ENCODE measurements around the gene TSHZ2.
A peak's percentile ranks its signal among the peaks of the same experiment; 100 is the strongest.

TSHZ2 gene

DNA sequence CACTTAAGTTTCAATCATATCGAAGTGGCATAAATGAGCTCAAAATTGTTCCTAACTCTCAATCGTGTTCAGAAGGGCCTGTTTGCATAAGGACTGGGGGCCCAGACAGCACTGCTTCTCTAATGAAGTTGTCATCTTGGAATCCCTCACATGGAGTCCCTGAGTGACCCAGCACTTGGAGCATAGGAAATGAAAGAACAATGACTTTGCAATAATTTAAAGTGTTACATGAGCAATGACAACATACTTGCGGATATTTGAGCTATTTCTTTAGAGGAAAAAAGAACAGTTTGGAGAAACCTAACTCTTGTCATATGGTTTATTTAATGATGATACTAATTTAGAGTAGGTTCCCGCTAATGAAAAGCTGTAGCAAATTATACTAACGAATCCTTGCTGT, 239.9 kb downstream of the TSHZ2 start:
- DNase-seq, result peak; percentile 12

DNA sequence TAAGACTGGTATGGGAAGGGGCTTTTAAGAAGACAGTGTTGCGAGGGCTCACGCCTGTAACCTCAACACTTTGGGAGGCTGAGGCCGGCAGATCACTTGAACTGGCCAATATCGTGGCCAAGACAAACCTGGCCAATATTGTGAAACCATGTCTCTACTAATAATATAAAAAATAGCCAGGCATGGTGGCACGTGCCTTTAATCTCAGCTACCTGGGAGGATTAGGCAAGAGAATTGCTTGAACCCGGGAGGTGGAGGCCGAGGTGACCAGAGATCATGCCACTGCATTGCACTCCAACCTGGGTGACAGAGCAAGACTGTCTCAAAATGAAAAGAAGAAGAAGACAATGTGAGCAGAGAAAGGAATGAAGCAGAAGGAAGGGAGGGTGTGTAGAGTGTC, 242.2 kb downstream of the TSHZ2 start:
- no peak for DNase-seq

DNA sequence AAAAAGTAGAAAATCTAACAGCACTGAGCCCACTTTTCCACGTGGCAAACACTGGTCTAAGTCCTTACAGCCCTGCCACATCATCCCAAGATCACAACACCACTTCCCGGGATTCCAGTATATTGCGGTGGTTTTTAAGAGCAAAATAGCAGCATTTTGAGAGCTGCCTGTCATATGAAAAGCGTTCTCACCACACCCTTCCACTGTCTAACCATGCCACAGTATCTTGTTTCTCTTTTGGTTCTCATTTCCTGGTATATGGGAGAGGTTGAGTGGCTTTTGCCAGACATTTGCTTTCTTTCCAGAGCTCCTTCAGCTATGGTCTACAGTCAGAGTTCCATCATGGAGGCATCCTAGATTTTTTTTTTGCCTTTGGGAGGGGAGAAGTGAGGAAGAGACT, 243.0 kb downstream of the TSHZ2 start:
- DNase-seq, result no peak

DNA sequence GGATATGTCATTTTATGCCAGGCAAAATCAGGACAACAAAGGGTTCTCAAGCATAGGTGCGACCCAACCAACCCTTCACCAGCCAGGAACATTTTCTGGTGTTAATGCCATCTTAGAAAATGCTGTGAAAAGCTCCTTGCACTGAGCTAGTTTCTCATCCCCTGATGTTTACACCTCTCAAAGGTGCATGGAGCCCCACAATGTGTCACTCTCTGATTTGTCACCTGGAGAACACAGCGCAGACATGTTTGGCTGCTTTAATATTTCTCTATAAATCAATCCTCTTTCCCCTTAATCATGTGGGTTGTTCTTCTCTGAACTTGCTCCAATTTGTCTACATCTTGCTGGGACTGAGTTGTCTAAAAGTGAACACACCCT, 244.3 kb downstream of the TSHZ2 start:
- DNase-seq, result no peak

DNA sequence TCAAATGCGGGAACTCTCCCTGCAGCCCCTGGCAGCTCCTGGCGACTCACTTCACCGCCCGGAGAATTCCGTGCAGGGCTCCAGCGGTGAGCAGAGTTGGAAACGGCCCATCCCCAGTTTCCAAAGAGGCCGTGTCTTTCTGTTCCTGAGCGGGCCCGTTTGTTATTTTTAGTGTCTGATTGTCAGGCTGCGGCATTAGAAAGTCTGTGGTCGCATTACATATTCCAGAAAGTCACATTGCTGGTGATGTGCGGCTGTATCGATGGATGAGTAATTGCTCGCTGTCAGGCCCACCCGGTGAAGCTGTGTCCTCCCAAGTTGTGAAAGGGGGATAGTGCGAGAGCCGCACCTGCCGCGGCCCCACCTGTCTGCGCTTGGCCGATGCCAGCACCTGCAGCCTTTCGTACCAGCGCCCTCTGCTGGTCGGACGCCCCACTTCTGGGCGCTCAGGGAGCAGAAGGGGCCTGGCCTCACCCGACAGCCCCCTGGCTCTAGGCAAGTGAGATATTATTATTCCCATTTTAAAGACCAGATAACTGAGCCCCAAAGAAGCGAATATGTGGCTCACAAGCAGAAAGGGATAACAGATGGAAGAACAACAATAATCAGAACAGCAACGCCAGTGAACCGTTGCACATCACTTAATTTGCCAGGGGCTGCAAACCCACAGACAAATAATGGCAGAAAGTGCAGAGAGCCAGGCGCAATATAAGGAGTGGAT, 244.9 kb downstream of the TSHZ2 start:
- DNase-seq, result peak; percentile 29

DNA sequence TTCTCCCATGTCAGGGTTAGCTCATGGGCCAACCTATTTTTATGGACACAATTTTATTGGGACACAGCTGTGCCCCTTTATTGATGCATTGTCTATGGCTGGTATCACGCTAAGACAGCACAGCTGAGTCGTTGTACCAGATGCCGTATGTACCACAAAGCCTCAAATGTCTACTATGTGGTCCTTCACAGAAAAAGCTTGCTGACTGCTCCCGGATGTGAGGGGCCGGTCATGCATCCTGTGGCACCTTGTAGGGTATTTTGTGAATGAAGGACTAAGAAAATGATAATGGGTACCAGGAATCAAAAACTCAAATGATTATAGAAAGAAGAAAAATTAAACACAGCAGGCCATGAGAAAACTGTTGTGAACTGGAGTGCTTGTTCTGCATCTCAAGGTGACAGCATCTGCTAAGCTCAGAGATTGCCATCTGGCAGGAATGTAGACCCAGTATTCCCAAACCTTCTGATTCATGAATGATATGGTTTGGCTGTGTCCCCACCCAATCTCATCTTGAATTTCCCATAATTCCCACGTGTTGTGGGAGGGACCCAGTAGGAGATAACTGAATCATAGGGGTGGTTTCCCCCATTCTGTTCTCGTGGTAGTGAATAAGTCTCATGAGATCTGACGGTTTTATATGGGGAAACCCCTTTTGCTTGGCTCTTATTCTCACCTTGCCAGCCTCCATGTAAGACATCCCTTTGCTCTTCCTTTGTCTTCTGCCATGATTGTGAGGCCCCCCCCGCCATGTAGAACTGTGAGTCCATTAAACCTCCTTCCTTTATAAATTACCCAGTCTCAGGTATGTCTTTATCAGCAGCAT, 248.5 kb downstream of the TSHZ2 start:
- DNase-seq, result no peak

DNA sequence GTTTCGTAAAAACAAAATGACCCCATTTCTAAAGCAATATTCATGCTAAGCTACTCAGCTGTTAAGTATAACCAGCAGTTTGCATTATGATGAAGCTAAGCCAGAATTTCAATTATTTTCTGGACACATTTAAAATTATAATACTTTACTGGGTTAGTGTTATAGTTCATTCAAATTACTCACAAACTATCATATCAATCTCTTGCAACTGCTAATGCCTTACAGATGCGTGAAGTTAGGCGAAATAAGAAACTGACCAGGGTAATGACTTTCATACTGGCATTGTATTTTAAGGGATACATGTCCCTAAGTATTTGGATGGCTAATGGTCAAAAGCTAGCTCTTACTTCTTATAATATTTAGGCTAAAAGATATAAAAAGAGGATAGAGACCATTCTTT, 249.6 kb downstream of the TSHZ2 start:
- DNase-seq, result no peak

DNA sequence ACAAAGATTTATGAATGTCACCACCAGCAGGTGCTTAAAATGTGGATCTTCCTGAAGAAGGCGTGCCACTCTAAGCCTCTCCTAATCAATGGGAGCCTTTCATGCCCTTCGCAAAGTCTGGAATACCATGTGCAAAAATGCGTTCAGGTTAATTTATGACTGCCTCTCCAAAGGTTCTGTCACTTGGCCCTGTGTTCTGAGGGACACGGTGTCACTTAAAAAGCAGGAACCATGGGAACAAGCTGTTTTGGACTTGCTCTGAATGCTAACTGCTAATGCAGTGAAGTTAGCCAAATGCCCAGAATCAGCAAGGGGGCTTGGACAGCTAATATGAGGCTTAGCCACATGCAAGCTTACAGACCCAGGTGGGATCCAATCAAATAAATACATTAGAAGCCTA, 250.3 kb downstream of the TSHZ2 start:
- no peak for DNase-seq

DNA sequence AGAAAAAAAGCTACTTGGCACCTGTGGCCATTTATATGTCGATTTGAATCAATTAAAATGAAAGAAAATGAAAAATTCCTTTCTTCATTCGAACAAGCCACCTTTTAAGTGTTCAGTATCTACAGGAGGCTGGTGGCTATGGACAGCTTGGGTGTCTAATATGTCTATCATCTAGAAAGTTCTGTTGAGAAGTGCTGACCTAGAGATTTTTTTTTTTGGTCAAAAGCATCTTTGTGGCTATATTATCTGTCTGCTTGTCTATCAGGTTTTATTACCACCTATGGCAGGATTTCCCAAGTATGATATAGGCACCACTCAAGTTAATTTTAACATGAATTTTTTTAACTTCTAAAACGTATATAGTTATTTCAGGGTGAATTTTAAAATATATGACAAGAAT, 250.8 kb downstream of the TSHZ2 start:
- no peak for DNase-seq

DNA sequence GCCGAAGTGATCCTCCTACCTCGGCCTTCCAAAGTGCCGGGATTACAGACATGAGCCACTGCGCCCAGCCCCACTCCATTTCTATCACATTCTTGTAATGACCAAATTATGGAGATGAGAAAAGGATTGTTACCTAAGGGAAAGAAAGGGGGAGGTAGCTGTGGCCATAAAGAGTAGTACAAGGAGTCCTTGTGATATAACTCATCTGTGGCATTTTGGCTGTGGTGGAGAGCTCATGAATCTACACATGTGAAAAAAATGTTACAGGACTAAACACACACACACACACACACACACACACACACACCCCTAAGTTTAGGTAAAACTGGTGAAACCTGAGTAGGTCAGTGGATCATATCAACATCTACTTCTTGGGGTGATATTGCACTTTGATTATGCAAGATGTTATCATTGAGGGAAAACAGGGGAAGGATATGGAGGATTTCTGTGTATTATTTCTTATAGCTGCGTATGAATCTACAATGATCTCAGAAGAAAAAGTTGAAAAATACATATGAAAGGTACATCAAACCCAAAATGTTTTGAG, 251.5 kb downstream of the TSHZ2 start:
- no peak for DNase-seq

DNA sequence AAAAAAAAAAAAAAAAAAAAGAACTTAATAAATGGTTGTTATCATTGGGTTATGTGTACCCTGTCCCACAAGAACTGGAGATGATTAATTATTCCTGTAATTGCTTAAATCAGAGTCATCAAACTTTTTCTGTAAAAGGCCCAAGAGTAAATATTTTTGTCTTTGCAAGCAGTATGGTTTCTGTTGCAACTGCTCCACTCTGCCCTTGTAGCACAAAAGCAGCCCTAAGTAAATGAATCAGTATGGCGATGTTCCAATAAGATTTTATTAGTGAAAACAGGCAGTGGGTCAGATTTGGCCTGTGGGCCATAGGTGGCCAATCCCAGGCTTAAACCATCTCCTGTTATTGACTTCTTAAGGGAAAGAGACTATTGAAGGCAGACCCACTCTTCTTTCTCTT, 252.7 kb downstream of the TSHZ2 start:
- DNase-seq, result no peak

DNA sequence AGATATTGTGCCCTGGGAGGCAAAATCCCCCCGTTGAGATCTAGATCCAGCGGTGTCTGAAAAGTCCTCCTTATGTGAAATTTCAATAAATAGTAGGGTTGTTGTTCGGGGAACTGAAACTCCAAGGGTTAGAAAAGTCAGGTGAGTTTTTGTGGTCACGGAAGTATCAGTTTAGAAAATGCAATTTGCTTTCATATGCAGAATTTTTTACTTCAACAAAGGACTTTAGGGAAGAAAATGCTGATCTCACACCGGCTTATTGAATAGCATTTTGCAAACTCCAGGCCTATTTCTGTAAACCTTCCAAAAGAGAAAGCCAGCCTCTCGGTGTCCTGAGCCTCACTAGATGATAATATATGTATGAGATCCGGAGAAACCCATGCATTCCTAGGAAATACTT, 254.7 kb downstream of the TSHZ2 start:
- no peak for DNase-seq

DNA sequence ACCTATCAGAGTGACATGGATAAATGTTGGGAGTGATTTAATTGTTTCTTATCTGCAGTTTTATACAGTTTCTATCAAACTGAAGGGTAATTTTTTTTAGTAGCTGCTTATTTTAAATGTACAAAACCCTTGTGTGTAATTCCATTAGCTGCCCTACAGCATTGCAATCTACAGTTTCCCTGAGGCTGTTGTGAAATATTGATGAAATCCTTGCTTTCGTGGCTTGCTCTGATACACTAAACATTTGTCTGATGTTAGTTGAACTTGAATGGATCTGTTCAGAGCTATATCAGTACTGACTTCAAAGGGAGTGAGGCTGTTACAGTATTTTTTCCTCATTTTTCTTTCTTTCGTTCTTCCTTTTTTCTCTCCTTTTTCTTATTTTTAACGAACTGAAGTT, 255.4 kb downstream of the TSHZ2 start:
- DNase-seq, result no peak

DNA sequence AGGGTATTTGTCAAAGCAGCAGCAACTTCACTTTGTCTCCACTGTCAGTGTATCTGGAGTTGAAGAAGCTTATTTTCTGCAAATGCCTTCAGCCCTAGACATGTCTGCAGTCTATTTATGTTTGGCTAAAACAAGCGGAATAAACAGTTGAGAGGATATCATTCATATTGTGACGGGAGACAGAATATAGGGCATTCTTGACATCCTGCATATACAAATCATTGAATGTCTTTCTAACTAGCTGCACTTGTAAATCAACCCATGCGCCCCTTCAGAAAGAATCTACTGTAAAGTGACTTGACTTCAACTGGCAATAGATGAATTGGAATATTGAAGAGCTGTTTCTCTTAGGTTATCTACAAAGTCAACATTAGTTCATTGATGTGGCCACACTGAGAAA, 258.9 kb downstream of the TSHZ2 start:
- no peak for DNase-seq

DNA sequence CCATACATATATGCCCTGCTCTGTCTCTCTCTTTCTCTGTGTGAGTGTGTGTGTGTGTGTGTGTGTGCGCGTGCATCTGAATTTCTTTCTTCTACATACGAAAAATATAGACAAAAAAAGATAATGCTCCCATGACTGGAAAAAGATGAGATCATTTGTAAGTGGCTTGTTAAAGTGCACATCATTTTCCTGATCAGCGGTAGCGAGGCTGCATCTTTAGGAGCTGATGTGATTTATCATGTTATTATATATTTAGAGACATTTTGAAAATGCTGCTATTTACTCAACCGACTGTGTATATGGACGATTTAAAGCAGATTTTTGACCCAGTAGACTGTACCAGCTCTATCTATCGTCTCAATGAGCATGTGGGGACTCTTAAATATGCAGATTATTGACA, 265.3 kb downstream of the TSHZ2 start:
- no peak for DNase-seq

DNA sequence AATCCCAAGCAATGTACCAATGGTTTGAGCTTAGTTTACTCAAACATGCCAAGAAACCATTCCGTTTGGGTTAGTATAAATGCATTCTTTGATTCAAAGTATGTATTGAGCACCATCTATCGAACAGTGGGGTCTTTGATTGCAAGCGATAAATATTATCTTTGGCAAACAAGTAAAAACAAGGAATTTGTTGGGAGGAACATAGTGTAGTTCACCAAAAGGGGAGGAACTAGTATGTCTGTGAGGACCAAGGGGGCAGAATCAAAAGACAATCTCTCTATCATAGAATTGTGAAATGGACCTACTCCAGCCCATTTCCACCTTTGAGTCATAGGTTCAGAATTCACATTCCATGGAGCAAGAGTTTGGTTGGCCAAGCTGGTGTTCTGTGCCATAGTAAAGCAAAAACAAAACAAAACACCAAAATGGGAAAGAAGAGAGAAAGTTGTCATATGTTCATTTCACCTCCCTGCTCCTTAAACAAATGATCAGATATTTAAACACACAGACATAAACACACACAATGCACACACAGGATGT, 266.0 kb downstream of the TSHZ2 start:
- DNase-seq, result no peak

DNA sequence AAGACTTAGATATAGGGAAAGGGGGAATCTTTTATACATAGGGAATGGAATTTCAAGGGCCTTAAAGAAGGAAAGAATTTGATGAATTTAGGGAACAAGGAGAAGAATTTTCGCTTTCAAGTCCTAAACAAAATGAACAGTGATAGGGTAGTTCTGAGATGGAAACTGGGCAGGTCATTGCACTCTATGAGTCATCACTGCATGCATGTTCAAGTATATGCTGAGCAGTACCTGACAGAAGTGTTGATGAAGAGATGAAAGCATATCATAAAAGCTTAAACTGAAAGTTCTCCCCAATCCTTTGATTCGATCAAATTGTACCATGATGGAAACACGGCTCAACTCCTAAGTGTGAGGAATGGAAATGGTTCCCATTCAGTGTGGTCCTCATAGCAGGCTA, 271.0 kb downstream of the TSHZ2 start:
- no peak for DNase-seq

DNA sequence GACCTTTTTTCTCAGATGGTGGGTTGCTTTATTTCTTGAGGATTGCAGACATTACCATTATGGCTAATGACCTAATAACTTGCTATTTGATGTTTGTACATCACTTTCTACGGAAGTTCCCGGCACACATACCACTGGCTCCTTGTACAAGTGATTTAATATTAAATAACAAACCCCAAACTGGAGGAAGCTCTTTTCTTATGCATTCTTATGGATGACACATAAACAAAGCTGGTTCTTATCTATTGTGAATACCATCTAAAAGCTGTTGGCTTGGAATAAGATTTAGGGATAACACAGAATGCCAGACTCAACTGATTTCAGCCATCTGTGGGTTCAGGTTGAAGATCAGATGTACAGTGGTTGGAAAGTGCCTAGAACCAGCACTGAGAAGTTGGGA, 272.6 kb downstream of the TSHZ2 start:
- DNase-seq, result no peak

DNA sequence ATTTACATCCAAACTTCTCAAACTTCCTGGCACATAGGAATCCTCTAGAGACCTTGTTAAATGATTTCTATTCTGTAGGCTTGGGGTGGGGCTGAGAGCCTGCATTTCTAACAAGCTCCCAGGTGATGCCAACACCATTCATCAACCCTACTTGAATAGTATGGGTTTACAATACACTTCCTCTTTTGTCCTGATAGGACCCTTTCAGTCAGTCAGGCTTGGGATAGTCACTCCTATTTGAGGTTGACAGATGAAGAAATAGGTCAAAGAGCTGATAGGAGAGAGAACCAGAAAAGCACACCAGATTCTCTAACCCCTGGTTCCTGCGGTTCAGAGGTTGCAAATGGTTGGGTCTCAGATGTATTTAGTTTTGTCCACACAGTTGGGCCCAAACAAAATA, 273.4 kb downstream of the TSHZ2 start:
- DNase-seq, result no peak

DNA sequence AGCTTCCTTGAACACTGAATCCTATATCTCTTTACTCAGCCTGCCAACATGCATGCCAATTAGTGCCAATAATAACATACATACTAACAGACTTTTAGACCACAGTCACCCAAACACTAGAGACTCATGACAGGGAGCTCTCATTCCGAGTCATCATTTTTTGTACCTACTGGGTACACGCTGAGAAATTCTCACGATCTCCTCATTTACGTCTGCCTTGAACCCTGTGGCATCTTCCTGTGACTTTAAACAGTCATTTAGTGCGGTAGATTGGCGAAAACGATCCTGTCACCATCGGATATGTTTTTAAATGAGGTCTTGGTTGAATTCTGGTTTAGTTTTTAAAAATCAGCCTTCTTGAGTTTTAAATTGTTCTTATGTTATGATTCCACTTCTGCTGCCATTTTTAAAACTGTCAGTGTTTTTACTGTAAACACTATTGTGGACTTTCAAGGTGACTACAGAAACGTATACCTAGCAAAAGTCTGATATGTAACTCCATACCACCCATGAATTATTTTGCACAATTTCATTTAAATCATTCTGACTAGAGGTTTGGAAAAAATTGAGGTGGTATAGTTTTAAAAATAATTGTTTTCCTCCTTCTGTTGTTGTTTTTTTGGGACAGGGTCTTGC, 275.4 kb downstream of the TSHZ2 start:
- DNase-seq, result no peak

DNA sequence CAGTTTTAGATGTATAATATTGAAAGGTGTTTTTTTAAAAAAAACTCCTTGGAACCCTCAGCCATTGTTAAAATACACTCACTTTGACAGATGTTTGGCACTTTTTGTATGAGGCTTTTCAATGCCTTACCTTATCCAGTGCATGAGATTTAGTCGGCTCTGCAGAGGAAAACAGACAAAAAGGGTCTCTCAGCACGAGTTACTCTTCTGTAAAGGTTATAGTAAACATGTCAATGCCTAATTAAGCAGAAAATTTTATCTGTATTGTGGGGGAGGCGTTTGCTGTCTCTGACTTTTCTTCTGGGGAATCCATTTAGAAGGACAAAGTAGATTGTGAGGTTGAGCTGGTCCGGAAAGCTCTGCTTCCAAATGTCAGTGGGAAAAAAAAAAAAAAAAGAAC, 278.3 kb downstream of the TSHZ2 start:
- DNase-seq, result no peak

DNA sequence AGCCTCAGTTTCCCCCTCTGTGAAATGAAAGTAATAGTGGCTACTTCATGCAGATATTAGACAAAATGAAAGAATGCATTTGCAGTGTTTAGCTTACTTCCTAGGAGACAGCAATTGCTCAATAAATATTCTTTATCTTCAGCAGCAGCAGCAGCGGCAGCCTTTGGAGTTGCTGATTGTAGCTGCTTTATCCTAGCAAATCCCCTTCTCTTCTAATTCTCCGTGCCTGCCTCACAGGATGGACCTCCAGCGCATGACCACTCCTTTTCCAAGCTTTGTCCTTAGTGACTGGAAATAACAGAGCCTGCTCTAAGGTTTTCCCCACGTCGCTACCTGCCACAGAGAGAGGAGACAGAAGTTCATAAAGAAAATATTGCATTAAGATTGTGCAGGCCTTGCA, 279.8 kb downstream of the TSHZ2 start:
- no peak for DNase-seq

DNA sequence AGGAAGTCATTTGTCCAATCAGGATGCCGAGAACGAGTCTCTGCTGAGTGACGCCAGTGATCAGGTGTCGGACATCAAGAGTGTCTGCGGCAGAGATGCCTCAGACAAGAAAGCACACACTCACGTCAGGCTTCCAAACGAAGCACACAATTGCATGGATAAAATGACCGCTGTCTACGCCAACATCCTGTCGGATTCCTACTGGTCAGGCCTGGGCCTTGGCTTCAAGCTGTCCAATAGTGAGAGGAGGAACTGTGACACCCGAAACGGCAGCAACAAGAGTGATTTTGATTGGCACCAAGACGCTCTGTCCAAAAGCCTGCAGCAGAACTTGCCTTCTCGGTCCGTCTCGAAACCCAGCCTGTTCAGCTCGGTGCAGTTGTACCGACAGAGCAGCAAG, 281.5 kb downstream of the TSHZ2 start:
- DNase-seq, result no peak

Measured in fibroblast of skin of scalp (primary cell).